H1 (cell line): ENCODE measurements around the gene FNDC1. TPM values are rescaled to one million over a fixed set of nuclear protein-coding genes. Genes with fewer than 3 reads are reported as not detected.
"Not testable (repeated sequence)": the region's sequence is repeated elsewhere in the genome, so short reads cannot be mapped to it uniquely, and the experiment has no call there.

Source experiments
- CTCF ChIA-PET: fragments of 300-600 bp; sonication (Branson Sonifier 250); formaldehyde crosslinking; loops from one replicate; lab custom pipeline; 2021; ENCODE audit not compliant: partially characterized antibody; lab: Charles Lee
- POLR2A ChIA-PET: fragments of 300-600 bp; sonication (Branson Sonifier 250); formaldehyde crosslinking; loops from one replicate; lab custom pipeline; 2021; ENCODE audit warnings: inconsistent platforms; ENCODE audit not compliant: partially characterized antibody; lab: Charles Lee
- DNase-seq, 2 experiments: peaks; one replicate each; pipeline versions ENCODE4 v3.0.0 to v3.0.0-alpha.2; 2010 to 2022; ENCODE audit warnings: low spot score in 2 of 2, low read depth in 1 of 2, mixed read lengths in 1 of 2
- FAIRE-seq: peaks from 2 replicates; lab custom pipeline; 2011; peaks lifted over from hg19 to GRCh38; lab: Jason Lieb, UNC
- H2AFZ ChIP-seq: 2 replicates; pipeline ENCODE4 v1.8.1; 2012; ENCODE audit warnings: low read length, inconsistent platforms
- H2AK5ac ChIP-seq: 2 replicates; pipeline ENCODE4 v1.6.1; 2013; ENCODE audit warnings: low read depth, low read length
- H2BK120ac ChIP-seq: replicated peaks from 2 replicates; pipeline ENCODE3; 2013; ENCODE audit warnings: low read depth, low read length, inconsistent platforms
- H2BK12ac ChIP-seq: 2 replicates; pipeline ENCODE4 v1.6.1; 2013; ENCODE audit warnings: low read depth, low read length
- H2BK15ac ChIP-seq: 2 replicates; pipeline ENCODE4 v1.6.1; 2013; ENCODE audit warnings: low read length
- H2BK20ac ChIP-seq: 2 replicates; pipeline ENCODE4 v1.6.1; 2013; ENCODE audit warnings: low read length
- H2BK5ac ChIP-seq: 2 replicates; pipeline ENCODE4 v1.6.1; 2013; ENCODE audit warnings: low read depth, low read length
- H3K14ac ChIP-seq: 2 replicates; pipeline ENCODE4 v1.6.1; 2013; ENCODE audit warnings: inconsistent platforms; ENCODE audit not compliant: insufficient read length
- H3K18ac ChIP-seq: 2 replicates; pipeline ENCODE4 v1.6.1; 2013; ENCODE audit warnings: low read length; ENCODE audit errors: extremely low read depth
- H3K23ac ChIP-seq: 2 replicates; pipeline ENCODE4 v1.6.1; 2013; ENCODE audit warnings: inconsistent platforms; ENCODE audit not compliant: insufficient read length
- H3K23me2 ChIP-seq: 2 replicates; pipeline ENCODE4 v1.6.1; 2013; ENCODE audit warnings: low read depth, low read length
- H3K27ac ChIP-seq: 2 replicates; pipeline ENCODE4 v1.6.1; 2011; ENCODE audit warnings: low read depth, low read length, inconsistent platforms
- H3K27me3 ChIP-seq, 4 experiments: replicated peaks in 1 of 4; 1 replicate in 1 of 4; 2 replicates in 3 of 4; pipeline versions ENCODE4 v1.6.1 to v1.8.1; 2011 to 2013; ENCODE audit warnings: low read length in 3 of 4, mild to moderate bottlenecking in 3 of 4, inconsistent platforms in 2 of 4, mixed read lengths in 2 of 4, moderate library complexity in 1 of 4; ENCODE audit not compliant: control insufficient read depth in 3 of 4, insufficient read depth in 3 of 4; ENCODE audit errors: extremely low read depth in 1 of 4
- H3K36me3 ChIP-seq, 4 experiments: 2 replicates each; pipeline versions ENCODE4 v1.6.1 to v1.8.1; 2011 to 2013; ENCODE audit warnings: mild to moderate bottlenecking in 4 of 4, low read length in 3 of 4, moderate library complexity in 2 of 4, control low read depth in 1 of 4, inconsistent platforms in 1 of 4; ENCODE audit not compliant: insufficient read depth in 4 of 4, control insufficient read depth in 2 of 4
- H3K4ac ChIP-seq: replicated peaks from 2 replicates; pipeline ENCODE3; 2013; ENCODE audit warnings: low read length, low read depth, mixed read lengths, inconsistent platforms; ENCODE audit not compliant: insufficient read length
- H3K4me1 ChIP-seq, 4 experiments: replicated peaks in 1 of 4; 1 replicate in 1 of 4; 2 replicates in 3 of 4; pipeline versions ENCODE4 v1.6.1 to v1.8.1; 2011 to 2013; ENCODE audit warnings: low read length in 3 of 4, inconsistent platforms in 2 of 4, mixed read lengths in 1 of 4; ENCODE audit not compliant: insufficient read depth in 4 of 4, control insufficient read depth in 3 of 4
- H3K4me2 ChIP-seq, 2 experiments: 2 replicates each; pipeline versions ENCODE4 v1.6.1 to v1.8.1; 2011 to 2013; ENCODE audit warnings: low read depth in 2 of 2, low read length in 2 of 2, control low read depth in 1 of 2, inconsistent platforms in 1 of 2, mild to moderate bottlenecking in 1 of 2; ENCODE audit not compliant: insufficient read depth in 1 of 2
- H3K4me3 ChIP-seq, 4 experiments: fragments of 200-600, 300-600 bp in 1 of 4; sonication (generic), shearing (Covaris generic), sonication (Bioruptor Twin) in 1 of 4; 2 replicates each; pipeline versions ENCODE4 v1.5.1 to v1.8.1; 2011 to 2016; ENCODE audit warnings: low read length in 4 of 4, low read depth in 3 of 4, control low read depth in 2 of 4, inconsistent platforms in 2 of 4, mild to moderate bottlenecking in 2 of 4, mixed read lengths in 1 of 4, moderate library complexity in 1 of 4; ENCODE audit not compliant: insufficient read depth in 2 of 4; ENCODE audit errors: extremely low read depth in 1 of 4
- H3K56ac ChIP-seq: replicated peaks from 2 replicates; pipeline ENCODE3; 2013; ENCODE audit warnings: low read depth, mild to moderate bottlenecking, mixed read lengths, low read length, inconsistent platforms; ENCODE audit not compliant: insufficient read length
- H3K79me1 ChIP-seq: 2 replicates; pipeline ENCODE4 v1.6.1; 2013; ENCODE audit warnings: low read depth, low read length, control low read depth
- H3K79me2 ChIP-seq, 2 experiments: 2 replicates each; pipeline versions ENCODE4 v1.6.1 to v1.8.1; 2012 to 2013; ENCODE audit warnings: low read length in 2 of 2, mild to moderate bottlenecking in 2 of 2, inconsistent platforms in 1 of 2; ENCODE audit not compliant: insufficient read depth in 2 of 2, control insufficient read depth in 1 of 2
- H3K9ac ChIP-seq, 4 experiments: replicated peaks in 1 of 4; 1 replicate in 1 of 4; 2 replicates in 3 of 4; pipeline versions ENCODE4 v1.6.1 to v1.8.1; 2011 to 2013; ENCODE audit warnings: low read depth in 3 of 4, low read length in 3 of 4, control low read depth in 2 of 4, mild to moderate bottlenecking in 2 of 4, moderate library complexity in 2 of 4, inconsistent platforms in 1 of 4; ENCODE audit errors: extremely low read depth in 1 of 4
- H3K9me3 ChIP-seq, 2 experiments: 2 replicates each; pipeline versions ENCODE4 v1.6.1 to v1.8.1; 2012 to 2013; ENCODE audit warnings: mild to moderate bottlenecking in 2 of 2, moderate library complexity in 2 of 2, control low read depth in 1 of 2, inconsistent platforms in 1 of 2, low read depth in 1 of 2, low read length in 1 of 2, mixed read lengths in 1 of 2; ENCODE audit not compliant: insufficient read depth in 2 of 2
- H4K20me1 ChIP-seq, 2 experiments: replicated peaks in 1 of 2; 2 replicates each; pipeline versions ENCODE3 to v1.8.1; 2011 to 2013; ENCODE audit warnings: inconsistent platforms in 2 of 2, low read length in 2 of 2, mild to moderate bottlenecking in 1 of 2; ENCODE audit not compliant: insufficient read depth in 2 of 2, control insufficient read depth in 1 of 2
- H4K5ac ChIP-seq: 2 replicates; pipeline ENCODE4 v1.6.1; 2013; ENCODE audit warnings: low read length, low read depth, mixed read lengths, inconsistent platforms; ENCODE audit not compliant: insufficient read length
- H4K8ac ChIP-seq: 2 replicates; pipeline ENCODE4 v1.8.0; 2013; ENCODE audit warnings: mild to moderate bottlenecking, moderate library complexity, low read length, inconsistent platforms; ENCODE audit not compliant: insufficient read depth; ENCODE audit errors: extremely low read depth
- H4K91ac ChIP-seq: replicated peaks from 2 replicates; pipeline ENCODE3; 2013; ENCODE audit warnings: low read length, mixed read lengths, inconsistent platforms; ENCODE audit not compliant: insufficient read length
- WGBS, 2 experiments: shearing (Covaris generic) in 1 of 2; methylation state at CpG; one replicate each; pipeline versions ENCODE4 v1.1.6 to v1.1.7; 2013 to 2015; ENCODE audit warnings: low lambda C conversion rate in 2 of 2, mixed read lengths in 2 of 2, inconsistent platforms in 1 of 2, low coverage in 1 of 2, missing lambda C conversion rate in 1 of 2; ENCODE audit not compliant: insufficient replicate concordance in 2 of 2, insufficient coverage in 1 of 2, insufficient read length in 1 of 2; ENCODE audit errors: extremely low coverage in 1 of 2, missing lambda C conversion rate in 1 of 2; 5-methylcytosine and 5-hydroxymethylcytosine counted together
- polyA plus RNA-seq, 7 experiments: library from polyadenylated mRNA; depleted of rRNA in 3 of 7; stranded (reverse) in 5 of 7; unstranded in 2 of 7; fragments of >200 nt in 5 of 7; fragments of 200-250 nt in 2 of 7; gene quantifications; 1 replicate in 5 of 7; 2 replicates in 1 of 7; 4 replicates in 1 of 7; pipeline versions ENCODE4 v1.2.1 to v1.2.3, GENCODE V29; 2011 to 2013; ENCODE audit warnings: missing spikeins in 2 of 7, mixed read lengths in 2 of 7
- total RNA-seq: library from RNA; stranded (reverse); fragmentation: NEBNext Ultra II Directional; extraction: Animal tissue kit (Norgen Biotek cat#: 25700); gene quantifications from 2 replicates; pipeline ENCODE4 v1.2.1, GENCODE V29; 2021

Gene FNDC1
- total and polyA plus RNA-seq, 2 of the 8 experiments (the other 6 are each of a cell fraction or from before 2014, with no cell fraction given) = 0.06 to 0.30 TPM

DNA sequence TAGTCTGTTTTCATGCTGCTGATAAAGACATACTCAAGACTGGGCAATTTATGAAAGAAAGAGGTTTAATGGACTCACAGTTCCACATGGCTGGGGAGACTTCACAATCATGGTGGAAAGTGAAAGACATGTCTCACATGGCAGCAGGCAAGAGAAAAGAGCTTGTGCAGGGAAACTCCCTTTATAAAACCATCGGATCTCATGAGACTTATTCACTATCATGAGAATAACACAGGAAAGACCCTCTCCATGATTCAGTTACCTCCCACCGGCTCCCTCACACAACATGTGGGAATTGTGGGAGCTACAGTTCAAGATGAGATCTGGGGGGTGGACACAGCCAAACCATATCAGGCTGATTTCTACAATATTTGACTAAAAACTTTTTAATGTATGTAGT is 45.4 kb upstream of the FNDC1 start:
- FAIRE-seq, H3K23ac ChIP-seq, H3K4me3 ChIP-seq, H3K9me3 ChIP-seq, H3K4me1 ChIP-seq, DNase-seq, H3K23me2 ChIP-seq, H3K18ac ChIP-seq, H3K36me3 ChIP-seq, H3K4ac ChIP-seq, H2BK15ac ChIP-seq, H3K27me3 ChIP-seq, H3K79me2 ChIP-seq, H4K20me1 ChIP-seq, H2AK5ac ChIP-seq, H4K8ac ChIP-seq, H3K4me2 ChIP-seq, H4K5ac ChIP-seq, POLR2A ChIA-PET, H4K91ac ChIP-seq, H3K79me1 ChIP-seq, H2BK20ac ChIP-seq, H3K56ac ChIP-seq, H2BK12ac ChIP-seq, H3K14ac ChIP-seq, H3K27ac ChIP-seq, H3K9ac ChIP-seq, H2AFZ ChIP-seq, H2BK120ac ChIP-seq, H2BK5ac ChIP-seq: not testable (repeated sequence)
- CTCF ChIA-PET = interaction anchor here (0.6 to 3.6 kb wide), 5 partner anchors 14 to 1005 kb away, joined by 3 to 20 read pairs (median 3); no protein-coding TSS in a partner anchor
- WGBS, 2 experiments = 69% methylated on average over 2 of the region's 2 CpGs; no CpG with 5 or more reads in 1 of the 2 experiments
